Pons (tissue), 1 donor: ENCODE results near the gene MMP23B.
A peak's percentile ranks its signal among the peaks of the same experiment; 100 is the strongest.

ENCODE experiments used
- DNase-seq: peaks from one replicate; pipeline ENCODE4 v3.0.0-alpha.2; 2016; ENCODE audit warnings: low spot score

Gene MMP23B

DNA sequence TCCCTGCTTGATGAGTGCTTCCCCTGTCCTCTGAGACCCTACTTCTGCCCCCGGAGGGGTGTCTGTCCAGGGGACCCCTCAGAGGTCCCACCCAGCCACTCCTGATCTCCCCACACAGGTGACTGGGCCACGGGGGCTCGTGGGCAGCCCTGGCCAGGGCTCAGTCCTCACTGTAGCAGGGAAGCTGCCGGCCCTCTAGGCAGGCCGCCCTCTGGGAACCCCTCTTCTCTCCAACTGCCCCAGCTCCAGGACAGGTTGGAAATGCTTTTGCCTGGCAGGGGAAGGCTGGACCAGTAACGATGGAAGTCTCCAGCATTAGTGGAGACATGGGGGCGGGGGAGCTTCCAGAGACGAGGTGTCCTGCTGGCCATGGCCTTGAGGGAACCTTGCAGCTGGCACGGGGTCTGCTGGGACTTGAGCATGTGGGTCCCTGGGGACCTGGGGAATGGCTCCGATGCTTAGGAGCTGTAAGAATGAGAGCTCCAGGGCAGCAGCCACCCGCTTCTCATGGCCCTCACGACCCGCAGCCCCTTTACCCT, 28.9 kb upstream of the MMP23B start:
- DNase-seq = no peak

- no peak for DNase-seq
Observed at GRCh38 chr1:1603671-1604373, 28.2 kb upstream of the MMP23B start.

DNA sequence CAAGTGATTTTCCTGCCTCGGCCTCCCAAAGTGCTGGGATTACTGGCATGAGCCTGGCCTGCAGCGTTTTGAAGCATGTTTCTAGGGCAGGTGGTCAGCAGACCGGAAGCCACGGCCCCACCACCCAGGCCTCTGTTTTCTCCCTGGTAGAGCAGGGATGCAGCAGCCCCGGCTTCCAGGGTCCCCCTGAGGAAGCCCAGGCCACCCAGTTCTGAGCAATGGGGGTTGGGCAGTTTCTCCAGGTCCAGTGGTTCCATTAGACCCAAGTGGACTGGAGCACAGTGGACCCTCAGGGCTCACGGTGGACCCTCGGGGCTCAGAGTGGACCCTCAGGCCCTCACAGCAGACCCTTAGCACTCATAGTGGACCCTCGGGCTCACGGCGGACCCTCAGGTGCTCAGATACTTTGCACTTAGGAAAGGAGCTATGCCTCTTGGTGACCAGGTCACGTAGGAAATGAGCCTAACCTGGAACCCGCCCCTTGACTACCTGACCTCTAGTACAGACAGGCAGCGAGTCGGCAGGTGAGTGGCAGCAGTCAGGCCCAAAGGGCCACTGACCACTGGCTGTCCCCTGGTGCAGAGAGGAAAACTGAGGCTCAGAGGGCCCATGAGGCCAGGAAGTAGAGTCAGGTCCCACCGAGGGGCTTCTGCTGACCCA, 27.5 kb upstream of the MMP23B start:
- no peak for DNase-seq

GRCh38 chr1:1605034-1605591, 26.9 kb upstream of the MMP23B start:
- DNase-seq = no peak

GRCh38 chr1:1605724-1606123, 26.2 kb upstream of the MMP23B start:
- no peak for DNase-seq

- no peak for DNase-seq
Observed at GRCh38 chr1:1606232-1606631, 25.7 kb upstream of the MMP23B start.

DNA sequence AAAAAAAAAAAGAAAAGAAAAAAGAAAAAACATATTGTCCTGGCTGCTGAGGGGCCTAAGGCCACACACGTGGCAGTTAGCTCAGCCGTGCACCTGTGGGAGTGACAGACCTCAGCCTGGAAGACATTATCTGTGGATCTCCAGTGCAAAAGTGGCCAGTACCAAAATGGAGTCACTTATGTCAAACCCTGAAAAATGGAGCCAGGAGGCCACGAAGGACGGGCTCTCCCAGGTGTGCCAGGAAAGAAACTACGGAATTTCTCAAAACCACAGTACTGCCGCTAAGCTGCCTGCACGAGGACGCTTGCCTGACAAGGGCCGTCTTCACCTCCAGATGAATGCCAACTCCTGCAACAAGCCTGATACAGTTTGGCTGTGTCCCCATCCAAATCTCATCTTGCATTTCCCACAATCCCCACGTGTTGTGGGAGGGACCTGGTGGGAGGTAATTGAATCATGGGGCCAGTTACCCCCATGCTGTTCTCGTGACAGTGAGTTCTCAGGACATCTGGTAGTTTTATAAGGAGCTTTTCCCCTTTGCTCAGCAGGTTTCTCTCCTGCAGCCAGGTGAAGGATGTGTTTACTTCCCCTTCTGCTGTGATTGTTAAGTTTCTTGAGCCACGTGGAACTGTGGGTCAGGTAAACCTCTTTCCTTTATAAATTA, 22.0 kb upstream of the MMP23B start:
- DNase-seq = no peak

GRCh38 chr1:1610796-1611195, 21.2 kb upstream of the MMP23B start:
- no peak for DNase-seq

DNA sequence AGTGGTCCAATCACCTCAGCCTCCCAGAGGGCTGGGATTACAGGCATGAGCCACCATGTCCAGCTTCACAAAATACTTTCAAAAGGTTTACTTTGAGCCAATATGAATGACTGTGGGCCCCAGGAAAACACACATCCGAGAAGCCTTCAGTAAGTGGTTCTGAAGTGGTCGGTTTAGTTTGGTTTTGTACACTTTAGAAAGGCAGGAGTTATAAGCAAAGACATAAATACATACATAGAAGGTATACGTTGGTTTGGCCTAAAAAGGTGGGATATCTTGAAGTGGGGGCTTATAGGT, 19.9 kb upstream of the MMP23B start:
- no peak for DNase-seq

DNA sequence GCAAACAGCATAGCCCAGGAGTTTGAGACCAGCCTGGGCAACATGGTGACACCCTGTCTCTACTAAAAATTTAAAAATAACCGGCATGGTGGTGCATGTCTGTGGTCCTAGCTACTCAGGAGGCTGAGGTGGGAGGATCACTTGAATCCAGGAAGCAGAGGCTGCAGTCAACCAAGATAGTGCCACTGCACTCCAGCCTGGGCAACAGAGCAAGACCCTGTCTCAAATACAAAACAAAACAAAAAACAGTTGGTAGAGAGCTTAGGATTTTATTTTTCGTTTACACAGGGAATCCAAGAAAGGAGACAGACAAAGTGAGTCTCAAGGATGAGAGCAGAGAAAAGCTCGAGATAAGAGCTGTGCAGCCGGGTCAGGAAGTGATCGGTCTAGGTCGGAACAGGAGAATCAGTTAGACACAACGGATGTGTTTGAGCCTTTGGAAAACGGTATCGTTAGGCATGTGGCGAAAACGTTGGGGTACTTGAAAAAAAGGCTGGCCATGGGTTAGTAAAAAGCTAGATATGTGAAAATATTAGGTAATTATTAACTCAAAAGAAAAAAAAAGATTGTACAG, 18.4 kb upstream of the MMP23B start:
- DNase-seq = no peak

DNA sequence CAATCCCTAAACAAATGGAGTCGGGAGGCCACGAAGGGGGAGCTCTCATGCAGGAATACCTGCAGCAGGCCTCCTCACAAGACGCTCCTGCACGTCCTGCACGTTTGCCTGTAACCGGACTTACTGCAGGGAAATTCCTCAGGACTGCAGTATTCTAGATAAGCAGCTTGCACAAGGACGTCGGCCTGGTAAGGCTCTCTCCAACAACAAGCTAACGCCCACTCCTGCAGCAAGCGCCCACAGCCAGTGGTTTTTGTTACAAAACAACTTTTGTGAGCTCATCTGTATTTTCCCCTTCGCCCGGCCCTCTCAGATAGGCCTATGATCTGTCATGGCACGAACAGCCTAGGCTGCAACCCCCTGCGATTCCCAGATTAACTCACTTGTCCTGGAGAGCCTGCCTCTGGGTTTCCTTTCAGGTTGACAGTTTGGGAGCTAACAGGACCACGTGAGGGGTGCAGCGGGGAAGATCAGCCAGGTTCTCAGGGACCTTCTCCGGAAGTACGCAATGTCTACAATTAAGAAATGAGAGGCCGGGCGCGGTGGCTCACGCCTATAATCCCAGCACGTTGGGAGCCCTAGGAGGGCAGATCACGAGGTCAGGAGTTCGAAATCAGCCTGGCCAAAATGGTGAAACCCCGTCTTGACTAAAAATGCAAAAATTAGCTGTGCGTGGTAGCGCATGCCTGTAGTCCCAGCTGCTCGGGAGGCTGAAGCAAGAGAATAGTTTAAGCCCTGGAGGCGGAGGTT, 17.6 kb upstream of the MMP23B start:
- peak; percentile 35 for DNase-seq

- no peak for DNase-seq
Observed at GRCh38 chr1:1614954-1615255, 17.1 kb upstream of the MMP23B start.

GRCh38 chr1:1615256-1616044, 16.5 kb upstream of the MMP23B start, which contains the start of gene MIB2:
MIB2 (plus strand) TSS chr1:1615500; CDS start chr1:1623453, 7,953 bp downstream.
- peak; percentile 96 for DNase-seq

DNA sequence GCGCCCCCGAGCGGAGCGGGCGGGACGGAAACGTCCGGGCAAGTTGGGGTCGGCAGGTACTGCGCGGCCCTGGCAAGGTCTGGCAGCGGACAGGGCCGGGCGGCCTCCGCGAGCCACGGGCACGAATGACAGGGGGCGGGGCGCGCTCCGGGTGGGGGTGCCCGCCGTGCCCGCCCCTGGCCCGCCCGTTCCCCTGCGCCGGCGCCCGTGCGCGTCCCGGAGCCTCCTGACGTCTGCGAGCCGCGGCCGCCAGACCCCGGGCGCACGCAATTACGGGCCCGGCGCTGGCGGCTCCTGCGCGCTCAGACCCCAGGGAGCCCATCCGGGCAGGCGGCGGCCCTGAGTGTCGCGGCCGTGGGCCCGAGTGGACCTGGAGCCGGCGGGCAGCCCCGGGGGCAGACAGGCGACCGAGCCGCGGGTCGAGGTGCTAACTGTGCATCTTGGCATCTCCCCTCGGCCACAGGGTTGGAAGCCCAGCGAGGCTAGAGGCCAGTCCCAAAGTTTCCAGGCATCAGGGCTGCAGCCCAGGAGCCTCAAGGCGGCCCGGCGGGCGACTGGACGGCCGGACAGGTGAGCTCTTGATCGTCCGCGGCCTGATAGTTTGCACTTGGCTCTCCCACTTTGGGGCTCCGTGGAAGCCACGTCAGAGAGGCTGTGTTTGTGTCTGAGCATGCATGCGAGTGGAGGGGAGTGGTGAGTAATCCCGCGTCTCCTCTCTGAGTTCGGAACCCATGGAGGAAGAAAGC, 15.8 kb upstream of the MMP23B start:
- no peak for DNase-seq

DNA sequence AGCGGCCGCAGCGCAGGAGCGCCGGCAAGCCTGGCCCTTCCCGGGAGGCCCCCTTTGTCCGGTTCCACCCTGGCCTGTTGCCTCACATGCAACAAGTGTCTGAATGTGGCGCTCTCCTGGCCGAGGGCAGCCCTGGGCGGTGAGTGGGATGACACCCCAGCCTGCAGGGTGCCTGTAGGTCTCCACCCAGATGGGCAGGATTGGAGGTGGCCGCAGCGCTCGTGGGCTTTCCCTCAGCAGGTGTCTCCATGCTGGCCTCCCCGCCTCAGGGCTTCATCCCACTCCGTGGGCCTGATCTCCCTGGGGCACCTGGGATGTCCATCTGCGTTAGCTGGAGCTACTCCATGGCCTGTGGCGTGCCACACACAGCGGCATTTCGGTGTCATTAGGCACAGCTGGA, 15.1 kb upstream of the MMP23B start:
- no peak for DNase-seq

DNA sequence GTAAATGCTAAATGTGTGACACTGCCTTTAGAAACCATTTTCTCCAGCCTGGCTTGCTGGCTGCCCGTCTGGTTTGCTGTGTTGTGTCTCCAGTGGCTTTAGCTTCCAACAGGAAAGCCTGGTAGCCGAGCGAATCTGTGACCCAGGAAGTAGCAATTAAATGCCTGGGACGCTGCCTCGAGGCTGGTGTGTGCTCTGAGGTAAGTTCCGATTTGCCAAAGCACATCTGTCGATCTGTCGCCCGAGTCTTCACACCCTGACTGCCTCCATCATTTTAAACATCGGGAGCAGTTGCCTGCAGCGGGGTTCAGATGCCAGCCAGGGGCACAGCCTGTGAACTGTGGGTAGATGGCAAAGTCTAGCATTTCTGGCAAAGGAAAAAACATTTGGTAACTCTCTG, 14.5 kb upstream of the MMP23B start:
- no peak for DNase-seq

- no peak for DNase-seq
Observed at GRCh38 chr1:1617925-1618324, 14.0 kb upstream of the MMP23B start.

GRCh38 chr1:1618396-1619068, 13.4 kb upstream of the MMP23B start:
- DNase-seq = no peak

- DNase-seq = no peak
Observed at GRCh38 chr1:1619917-1620361, 12.0 kb upstream of the MMP23B start.
